DND-41 (cell line): Measurements from ENCODE around the gene SNX22.

Source experiments
- ATAC-seq: fragments of 200-7000 bp; cut with Tn5 transposase; 3 replicates; pipeline ENCODE4 v1.9.1; 2021; ENCODE audit warnings: low read depth; ENCODE audit not compliant: insufficient read depth
- DNase-seq: peaks from one replicate; pipeline ENCODE4 v3.0.0-alpha.2; 2020
- H2AFZ ChIP-seq: 2 replicates; pipeline ENCODE4 v1.6.0; 2012; ENCODE audit warnings: low read depth, low read length
- H3K27ac ChIP-seq: 2 replicates; pipeline ENCODE4 v1.5.1; 2012; ENCODE audit warnings: low read length, inconsistent platforms
- H3K27me3 ChIP-seq: fragments of 200-600 bp; sonication (generic); 2 replicates; pipeline ENCODE4 v1.6.0; 2012; ENCODE audit warnings: low read length, mild to moderate bottlenecking, inconsistent platforms; ENCODE audit not compliant: insufficient read depth, poor library complexity
- H3K36me3 ChIP-seq: 2 replicates; pipeline ENCODE4 v1.5.1; 2012; ENCODE audit warnings: low read length, inconsistent platforms; ENCODE audit not compliant: insufficient read depth
- H3K4me1 ChIP-seq: 2 replicates; pipeline ENCODE4 v1.5.1; 2012; ENCODE audit warnings: mild to moderate bottlenecking, low read length; ENCODE audit not compliant: insufficient read depth
- H3K4me2 ChIP-seq: 2 replicates; pipeline ENCODE4 v1.6.0; 2012; ENCODE audit warnings: mild to moderate bottlenecking, moderate library complexity, low read length, inconsistent platforms; ENCODE audit not compliant: insufficient read depth
- H3K4me3 ChIP-seq, 2 experiments: fragments of 200-600 bp in 1 of 2; shearing (Covaris generic) in 1 of 2; 2 replicates each; pipeline ENCODE4 v1.5.1; 2012 to 2016; ENCODE audit warnings: inconsistent platforms in 2 of 2, low read length in 2 of 2, mild to moderate bottlenecking in 2 of 2, low read depth in 1 of 2, moderate library complexity in 1 of 2
- H3K79me2 ChIP-seq: 2 replicates; pipeline ENCODE4 v1.6.0; 2012; ENCODE audit warnings: low read length, inconsistent platforms; ENCODE audit not compliant: insufficient read depth
- H3K9ac ChIP-seq: 2 replicates; pipeline ENCODE4 v1.6.0; 2012; ENCODE audit warnings: low read depth, mild to moderate bottlenecking, inconsistent platforms, low read length, moderate library complexity
- H3K9me3 ChIP-seq: 2 replicates; pipeline ENCODE4 v1.5.1; 2012; ENCODE audit warnings: low read length, moderate library complexity, mild to moderate bottlenecking, inconsistent platforms; ENCODE audit not compliant: insufficient read depth, severe bottlenecking
- H4K20me1 ChIP-seq: 2 replicates; pipeline ENCODE4 v1.6.0; 2012; ENCODE audit warnings: low read length; ENCODE audit not compliant: insufficient read depth
- CTCF ChIP-seq: IDR thresholded peaks from 2 replicates; pipeline ENCODE4 v1.5.1; 2012; ENCODE audit warnings: borderline replicate concordance, low read length, moderate library complexity, mild to moderate bottlenecking; ENCODE audit not compliant: poor library complexity, severe bottlenecking; ENCODE audit errors: extremely low read depth
- EZH2 ChIP-seq: IDR thresholded peaks from 3 replicates; pipeline ENCODE4 v1.6.1; 2012; ENCODE audit warnings: borderline replicate concordance, low read depth, mild to moderate bottlenecking, moderate library complexity, low read length, inconsistent platforms; ENCODE audit not compliant: severe bottlenecking

Gene SNX22

GRCh38 chr15:64148168-64148567, 3.4 kb upstream of the SNX22 start:
- DNase-seq: no peak
- H3K27me3 ChIP-seq: no peaks in the 10 kb centered on the region
- no peak overlapping the region for H3K4me2 ChIP-seq

GRCh38 chr15:64148581-64148980, 3.0 kb upstream of the SNX22 start:
- no peak for DNase-seq
- H4K20me1 ChIP-seq: no peaks in the 10 kb centered on the region; the same call in 1 of the 2 replicates
- H3K4me3 ChIP-seq: no peak overlapping the region
- H3K27ac ChIP-seq: no peak overlapping the region
- no peak overlapping the region for H3K9ac ChIP-seq
- ATAC-seq: no peak
- H3K4me2 ChIP-seq: no peak overlapping the region
- peaks cover 6% of the 10 kb centered on the region for H3K36me3 ChIP-seq
- peaks cover 8% of the 10 kb centered on the region for H3K4me1 ChIP-seq
- H3K9me3 ChIP-seq: no peaks in the 10 kb centered on the region
- H3K27me3 ChIP-seq: no peaks in the 10 kb centered on the region
- TF ChIP-seq CTCF: no peak
- TF ChIP-seq EZH2: no peak
- no peaks in the 10 kb centered on the region for H3K79me2 ChIP-seq
- H2AFZ ChIP-seq: no peak overlapping the region

More at GRCh38 chr15:64148168-64148567, 3.4 kb upstream of the SNX22 start:
- no peak for ATAC-seq
- Histone ChIP-seq H4K20me1 (no peaks in the 10 kb centered on the region; the same call in 1 of the 2 replicates), H3K4me1 (peaks cover 4% of the 10 kb centered on the region), H3K36me3 (peaks cover 10% of the 10 kb centered on the region), H3K79me2 (no peaks in the 10 kb centered on the region), H3K4me3 (no peak overlapping the region), H3K9me3 (no peaks in the 10 kb centered on the region), H3K9ac (no peak overlapping the region), H2AFZ (no peak overlapping the region), H3K27ac (no peak overlapping the region)
- TF ChIP-seq CTCF (no peak), EZH2 (no peak)

GRCh38 chr15:64149424-64149823, 2.1 kb upstream of the SNX22 start:
- Histone ChIP-seq H3K4me2 (no peak overlapping the region), H3K79me2 (no peaks in the 10 kb centered on the region), H3K9ac (no peak overlapping the region), H3K4me1 (peaks cover 11% of the 10 kb centered on the region), H2AFZ (0 out of 2 replicates have a peak overlapping the region, but pooled peaks have one; percentile 4), H3K27ac (no peak overlapping the region), H4K20me1 (no peaks in the 10 kb centered on the region; the same call in 1 of the 2 replicates), H3K9me3 (no peaks in the 10 kb centered on the region), H3K4me3 (no peak overlapping the region), H3K27me3 (no peaks in the 10 kb centered on the region), H3K36me3 (peaks cover 13% of the 10 kb centered on the region)
- TF ChIP-seq EZH2: no peak
- TF ChIP-seq CTCF: peak; percentile 49
- DNase-seq: peak; percentile 35
- ATAC-seq: 0 out of 3 replicates have a peak, but pooled peaks have one; percentile 15
